Prostate gland (tissue), 2 donors: ENCODE measurements around the gene ZCCHC14.

ENCODE experiments used
- CTCF ChIP-seq, 4 experiments: fragments of 200-600 bp in 2 of 4; fragments of 450-650 bp in 2 of 4; sonication (generic) in 2 of 4; IDR thresholded peaks; 1 replicate in 3 of 4; 2 replicates in 1 of 4; pipeline ENCODE4 v1.5.1; 2016 to 2019; ENCODE audit warnings: antibody characterized with exemption in 4 of 4, mild to moderate bottlenecking in 2 of 4, moderate library complexity in 2 of 4
- POLR2A ChIP-seq: fragments of 450-650 bp; IDR thresholded peaks from one replicate; pipeline ENCODE4 v1.6.1; 2016; ENCODE audit warnings: antibody characterized with exemption, mild to moderate bottlenecking
- POLR2AphosphoS5 ChIP-seq: sonication (generic); formaldehyde crosslinking; IDR thresholded peaks from one replicate; pipeline ENCODE4 v1.6.1; 2017; ENCODE audit warnings: antibody characterized with exemption

GRCh38 chr16:87375426-87376135 lies 117.2 kb downstream of the ZCCHC14 start:
- no peak for TF ChIP-seq POLR2AphosphoS5
- TF ChIP-seq CTCF (IDR thresholded peaks at IDR 0.05): no peak
- TF ChIP-seq POLR2A: no peak
